H9 (cell line): ENCODE measurements around the gene PGA3. TPM values are rescaled to one million over a fixed set of nuclear protein-coding genes. Genes with fewer than 3 reads are reported as not detected.

Experiments used
- DNase-seq: peaks from one replicate; pipeline ENCODE4 v3.0.0-alpha.2; 2017
- H2AFZ ChIP-seq: one replicate; pipeline ENCODE4 v1.6.1; 2013; ENCODE audit warnings: mild to moderate bottlenecking, low read length, control low read depth, moderate library complexity
- H2AK5ac ChIP-seq: 2 replicates; pipeline ENCODE4 v1.6.1; 2013; ENCODE audit warnings: low read length, control low read depth, mixed read lengths; ENCODE audit not compliant: insufficient read length
- H2BK120ac ChIP-seq: one replicate; pipeline ENCODE4 v1.6.1; 2013; ENCODE audit warnings: low read depth, mild to moderate bottlenecking, low read length, control low read depth, inconsistent platforms; ENCODE audit not compliant: poor library complexity, severe bottlenecking
- H2BK12ac ChIP-seq: 2 replicates; pipeline ENCODE4 v1.6.1; 2013; ENCODE audit warnings: low read length, control low read depth, mixed read lengths, low read depth; ENCODE audit not compliant: insufficient read length
- H2BK15ac ChIP-seq: 2 replicates; pipeline ENCODE4 v1.6.1; 2013; ENCODE audit warnings: low read depth, low read length, control low read depth
- H2BK20ac ChIP-seq: one replicate; pipeline ENCODE4 v1.6.1; 2013; ENCODE audit warnings: low read depth, mild to moderate bottlenecking, low read length, control low read depth, inconsistent platforms; ENCODE audit not compliant: poor library complexity, severe bottlenecking
- H2BK5ac ChIP-seq: 2 replicates; pipeline ENCODE4 v1.6.1; 2013; ENCODE audit warnings: low read length, control low read depth, mixed read lengths; ENCODE audit not compliant: insufficient read length
- H3K14ac ChIP-seq: 2 replicates; pipeline ENCODE4 v1.6.1; 2013; ENCODE audit warnings: low read length, control low read depth; ENCODE audit not compliant: insufficient read depth
- H3K18ac ChIP-seq: 2 replicates; pipeline ENCODE4 v1.6.1; 2013; ENCODE audit warnings: low read depth, mild to moderate bottlenecking, mixed read lengths, low read length, control low read depth; ENCODE audit not compliant: insufficient read length
- H3K23ac ChIP-seq: 2 replicates; pipeline ENCODE4 v1.6.1; 2013; ENCODE audit warnings: low read length, control low read depth, mixed read lengths, low read depth; ENCODE audit not compliant: insufficient read length
- H3K23me2 ChIP-seq: 2 replicates; pipeline ENCODE4 v1.6.1; 2013; ENCODE audit warnings: low read depth, mild to moderate bottlenecking, mixed read lengths, low read length, control low read depth; ENCODE audit not compliant: insufficient read length, poor library complexity, severe bottlenecking
- H3K27ac ChIP-seq: 2 replicates; pipeline ENCODE4 v1.5.1; 2013; ENCODE audit warnings: low read length, control low read depth, mixed read lengths, low read depth; ENCODE audit not compliant: insufficient read length
- H3K27me3 ChIP-seq: 2 replicates; pipeline ENCODE4 v1.6.1; 2013; ENCODE audit warnings: low read length, control low read depth, inconsistent platforms; ENCODE audit not compliant: insufficient read depth
- H3K4ac ChIP-seq: 2 replicates; pipeline ENCODE4 v1.6.1; 2013; ENCODE audit warnings: low read depth, mild to moderate bottlenecking, control low read depth, inconsistent platforms, low read length, moderate library complexity
- H3K4me1 ChIP-seq: 2 replicates; pipeline ENCODE4 v1.6.1; 2013; ENCODE audit warnings: low read length, control low read depth, inconsistent platforms; ENCODE audit not compliant: insufficient read depth
- H3K4me2 ChIP-seq: 2 replicates; pipeline ENCODE4 v1.6.1; 2013; ENCODE audit warnings: low read length, control low read depth, mixed read lengths; ENCODE audit not compliant: insufficient read length, insufficient read depth
- H3K56ac ChIP-seq: 2 replicates; pipeline ENCODE4 v1.6.1; 2013; ENCODE audit warnings: low read depth, mild to moderate bottlenecking, mixed read lengths, low read length, control low read depth; ENCODE audit not compliant: insufficient read length
- H3K79me1 ChIP-seq: 2 replicates; pipeline ENCODE4 v1.6.1; 2013; ENCODE audit warnings: low read depth, mild to moderate bottlenecking, moderate library complexity, low read length, control low read depth, inconsistent platforms; ENCODE audit not compliant: insufficient read depth, poor library complexity, severe bottlenecking
- H3K79me2 ChIP-seq: 2 replicates; pipeline ENCODE4 v1.6.1; 2013; ENCODE audit warnings: low read length, control low read depth, inconsistent platforms; ENCODE audit not compliant: insufficient read depth
- H3K9ac ChIP-seq: 2 replicates; pipeline ENCODE4 v1.6.1; 2013; ENCODE audit warnings: low read length, control low read depth, mixed read lengths; ENCODE audit not compliant: insufficient read length; ENCODE audit errors: extremely low read depth
- H3K9me3 ChIP-seq: one replicate; pipeline ENCODE4 v1.6.1; 2013; ENCODE audit warnings: low read depth, low read length, inconsistent platforms; ENCODE audit not compliant: control insufficient read depth
- H3T11ph ChIP-seq: one replicate; pipeline ENCODE4 v1.6.1; 2013; ENCODE audit warnings: mild to moderate bottlenecking, low read length, control low read depth, inconsistent platforms
- H4K20me1 ChIP-seq: one replicate; pipeline ENCODE4 v1.6.1; 2013; ENCODE audit not compliant: control insufficient read depth, insufficient read length, insufficient read depth
- H4K5ac ChIP-seq: 2 replicates; pipeline ENCODE4 v1.6.1; 2013; ENCODE audit warnings: low read depth, mild to moderate bottlenecking, mixed read lengths, low read length, control low read depth; ENCODE audit not compliant: insufficient read length
- H4K8ac ChIP-seq: replicated peaks from 2 replicates; pipeline ENCODE4 v1.6.1; 2013; ENCODE audit warnings: low read length, control low read depth, mixed read lengths, low read depth; ENCODE audit not compliant: insufficient read length
- H4K91ac ChIP-seq: 2 replicates; pipeline ENCODE4 v1.6.1; 2013; ENCODE audit warnings: low read depth, mild to moderate bottlenecking, moderate library complexity, mixed read lengths, low read length, control low read depth; ENCODE audit not compliant: insufficient read length
- H3K27ac Mint-ChIP-seq, 3 experiments: 2 replicates in 2 of 3; 3 replicates in 1 of 3; pipeline ENCODE4 v1.8.0; 2020 to 2021; ENCODE audit warnings: mixed read lengths in 3 of 3, mild to moderate bottlenecking in 1 of 3, moderate library complexity in 1 of 3
- H3K27me3 Mint-ChIP-seq: 2 replicates; pipeline ENCODE4 v1.8.0; 2021; ENCODE audit warnings: low read depth, mild to moderate bottlenecking, moderate library complexity, mixed read lengths
- H3K36me3 Mint-ChIP-seq, 3 experiments: 2 replicates in 2 of 3; 3 replicates in 1 of 3; pipeline ENCODE4 v1.8.0; 2020 to 2021; ENCODE audit warnings: low read depth in 3 of 3, mixed read lengths in 3 of 3; ENCODE audit not compliant: insufficient read depth in 1 of 3
- H3K4me1 Mint-ChIP-seq, 2 experiments: 2 replicates each; pipeline ENCODE4 v1.8.0; 2020; ENCODE audit warnings: mixed read lengths in 2 of 2
- H3K4me3 Mint-ChIP-seq, 2 experiments: 2 replicates in 1 of 2; 3 replicates in 1 of 2; pipeline ENCODE4 v1.8.0; 2020 to 2021; ENCODE audit warnings: mild to moderate bottlenecking in 2 of 2, mixed read lengths in 2 of 2, moderate library complexity in 1 of 2
- H3K9me3 Mint-ChIP-seq, 2 experiments: 2 replicates in 1 of 2; 3 replicates in 1 of 2; pipeline ENCODE4 v1.8.0; 2020; ENCODE audit warnings: mild to moderate bottlenecking in 2 of 2, mixed read lengths in 2 of 2, moderate library complexity in 1 of 2
- WGBS: extraction: QIAGEN DNeasy Blood & Tissue Kit; methylation state at CpG from one replicate; pipeline ENCODE4 v1.1.7; 2013; ENCODE audit warnings: missing lambda C conversion rate, low lambda C conversion rate, mixed read lengths; ENCODE audit not compliant: insufficient read length; ENCODE audit errors: extremely low coverage; 5-methylcytosine and 5-hydroxymethylcytosine counted together
- total RNA-seq: library from RNA; stranded (reverse); gene quantifications from 2 replicates; pipeline ENCODE4 v1.2.1, GENCODE V29; 2021
- TF ChIP-seq, protein P1 (sequence below): fragments of 200-600 bp; sonication (generic); conservative IDR thresholded peaks from 3 replicates; pipeline ENCODE4 v1.8.0; 2021; ENCODE audit warnings: antibody characterized with exemption, mild to moderate bottlenecking

Gene PGA3
- total RNA-seq, 1 experiment from 2014 or later = not detected

GRCh38 chr11:61258546-61258945, 55.2 kb downstream of the PGA3 start:
- Mint-ChIP-seq H3K9me3 (no peaks in the 10 kb centered on the region), H3K27ac (no peak overlapping the region), H3K4me3 (no peak overlapping the region), H3K27me3 (no peaks in the 10 kb centered on the region), H3K4me1 (peaks cover 0 to 3% of the 10 kb centered on the region in 2 experiments; a peak in 1 of 4 replicates), H3K36me3 (peaks cover 0 to 5% (median 0%) of the 10 kb centered on the region in 3 experiments; a peak in 2 of 7 replicates)
- Histone ChIP-seq H3T11ph (no peak overlapping the region), H3K27me3 (no peaks in the 10 kb centered on the region), H3K18ac (no peak overlapping the region), H2BK12ac (no peak overlapping the region), H3K9me3 (no peaks in the 10 kb centered on the region), H3K14ac (no peak overlapping the region), H3K4me2 (no peak overlapping the region), H3K23ac (no peak overlapping the region), H2AFZ (no peak overlapping the region), H3K4me1 (no peaks in the 10 kb centered on the region), H3K56ac (no peak overlapping the region), H2BK20ac (no peak overlapping the region), H4K91ac (no peak overlapping the region), H4K8ac (no peak overlapping the region), H3K4ac (no peak overlapping the region), H3K27ac (no peak overlapping the region), H4K20me1 (no peaks in the 10 kb centered on the region), H3K79me2 (no peaks in the 10 kb centered on the region), H4K5ac (no peak overlapping the region), H3K79me1 (no peaks in the 10 kb centered on the region), H2BK5ac (no peak overlapping the region), H2BK15ac (no peak overlapping the region), H2AK5ac (no peak overlapping the region), H3K23me2 (no peaks in the 10 kb centered on the region), H3K9ac (no peak overlapping the region), H2BK120ac (no peak overlapping the region)
- no peak for DNase-seq
- TF ChIP-seq, protein P1, sequence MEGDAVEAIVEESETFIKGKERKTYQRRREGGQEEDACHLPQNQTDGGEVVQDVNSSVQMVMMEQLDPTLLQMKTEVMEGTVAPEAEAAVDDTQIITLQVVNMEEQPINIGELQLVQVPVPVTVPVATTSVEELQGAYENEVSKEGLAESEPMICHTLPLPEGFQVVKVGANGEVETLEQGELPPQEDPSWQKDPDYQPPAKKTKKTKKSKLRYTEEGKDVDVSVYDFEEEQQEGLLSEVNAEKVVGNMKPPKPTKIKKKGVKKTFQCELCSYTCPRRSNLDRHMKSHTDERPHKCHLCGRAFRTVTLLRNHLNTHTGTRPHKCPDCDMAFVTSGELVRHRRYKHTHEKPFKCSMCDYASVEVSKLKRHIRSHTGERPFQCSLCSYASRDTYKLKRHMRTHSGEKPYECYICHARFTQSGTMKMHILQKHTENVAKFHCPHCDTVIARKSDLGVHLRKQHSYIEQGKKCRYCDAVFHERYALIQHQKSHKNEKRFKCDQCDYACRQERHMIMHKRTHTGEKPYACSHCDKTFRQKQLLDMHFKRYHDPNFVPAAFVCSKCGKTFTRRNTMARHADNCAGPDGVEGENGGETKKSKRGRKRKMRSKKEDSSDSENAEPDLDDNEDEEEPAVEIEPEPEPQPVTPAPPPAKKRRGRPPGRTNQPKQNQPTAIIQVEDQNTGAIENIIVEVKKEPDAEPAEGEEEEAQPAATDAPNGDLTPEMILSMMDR = no peak
- no CpG with 5 or more reads among the region's 9 CpGs for WGBS
